RWPE2 (cell line): ENCODE measurements around the gene HOXA4.

Experiments used
- ATAC-seq: fragments of 200-7000 bp; cut with Tn5 transposase; 3 replicates; pipeline ENCODE4 v1.9.1; 2021; ENCODE audit warnings: low read depth
- DNase-seq: peaks from one replicate; pipeline ENCODE4 v3.0.0-alpha.2; 2020; ENCODE audit warnings: low spot score
- H3K27ac ChIP-seq: fragments of 450-650 bp; 2 replicates; pipeline ENCODE4 v1.5.1; 2017; ENCODE audit warnings: mild to moderate bottlenecking; ENCODE audit not compliant: poor library complexity, severe bottlenecking
- H3K27me3 ChIP-seq: fragments of 250-450 bp; sonication (Bioruptor Pico); 2 replicates; pipeline ENCODE4 v1.5.1; 2021; ENCODE audit warnings: mild to moderate bottlenecking, moderate library complexity; ENCODE audit not compliant: insufficient read depth, poor library complexity, severe bottlenecking
- H3K36me3 ChIP-seq: fragments of 250-450 bp; sonication (Bioruptor Pico); 2 replicates; pipeline ENCODE4 v1.5.1; 2020; ENCODE audit warnings: low read depth, mild to moderate bottlenecking, moderate library complexity
- H3K4me1 ChIP-seq: fragments of 250-450 bp; sonication (Bioruptor Pico); 2 replicates; pipeline ENCODE4 v1.5.1; 2021; ENCODE audit warnings: mild to moderate bottlenecking, moderate library complexity; ENCODE audit not compliant: insufficient read depth, poor library complexity, severe bottlenecking
- H3K4me3 ChIP-seq: fragments of 250-450 bp; sonication (Bioruptor Pico); 2 replicates; pipeline ENCODE4 v1.5.1; 2021; ENCODE audit warnings: mild to moderate bottlenecking, moderate library complexity; ENCODE audit not compliant: severe bottlenecking
- H3K9me3 ChIP-seq: fragments of 250-450 bp; sonication (Bioruptor Pico); 2 replicates; pipeline ENCODE4 v1.5.1; 2021; ENCODE audit warnings: mild to moderate bottlenecking, moderate library complexity; ENCODE audit not compliant: severe bottlenecking
- CTCF ChIP-seq: fragments of 450-650 bp; IDR thresholded peaks from one replicate; pipeline ENCODE4 v1.5.1; 2017; ENCODE audit warnings: mild to moderate bottlenecking, moderate library complexity; ENCODE audit not compliant: poor library complexity, severe bottlenecking

The HOXA4 gene

GRCh38 chr7:27177795-27178320 is 47.3 kb upstream of the HOXA4 start:
- TF ChIP-seq CTCF = no peak
- H3K4me1 ChIP-seq = peaks cover 26% of the 10 kb centered on the region
- DNase-seq = no peak
- H3K9me3 ChIP-seq = no peaks in the 10 kb centered on the region
- H3K27ac ChIP-seq = peak overlapping the region; percentile 93
- H3K4me3 ChIP-seq = peak overlapping the region; percentile 33
- no peaks in the 10 kb centered on the region for H3K36me3 ChIP-seq
- ATAC-seq = no peak
- no peaks in the 10 kb centered on the region for H3K27me3 ChIP-seq

GRCh38 chr7:27176962-27177794 is 46.6 kb upstream of the HOXA4 start:
- TF ChIP-seq CTCF = no peak
- no peaks in the 10 kb centered on the region for H3K9me3 ChIP-seq
- DNase-seq (peak; percentile 56), ATAC-seq (no peak)
- peaks cover 26% of the 10 kb centered on the region for H3K4me1 ChIP-seq
- no peaks in the 10 kb centered on the region for H3K27me3 ChIP-seq
- no peaks in the 10 kb centered on the region for H3K36me3 ChIP-seq
- H3K27ac ChIP-seq = peak overlapping the region; percentile 93
- H3K4me3 ChIP-seq = peak overlapping the region; percentile 33

GRCh38 chr7:27176524-27176845 is 45.9 kb upstream of the HOXA4 start:
- Histone ChIP-seq H3K9me3 (no peaks in the 10 kb centered on the region), H3K4me1 (peaks cover 26% of the 10 kb centered on the region), H3K27me3 (no peaks in the 10 kb centered on the region), H3K27ac (peak overlapping the region; percentile 93), H3K36me3 (no peaks in the 10 kb centered on the region), H3K4me3 (peak overlapping the region; percentile 14)
- DNase-seq (peak; percentile 60), ATAC-seq (no peak)
- no peak for TF ChIP-seq CTCF

GRCh38 chr7:27175626-27176523 is 45.3 kb upstream of the HOXA4 start:
- DNase-seq = peak; percentile 67
- peaks cover 26% of the 10 kb centered on the region for H3K4me1 ChIP-seq
- ATAC-seq = peak; percentile 2; the same call in 2 of the 3 replicates

More at GRCh38 chr7:27175626-27176523, 45.3 kb upstream of the HOXA4 start:
- peak overlapping the region; percentile 93 for H3K27ac ChIP-seq
- peaks cover 1% of the 10 kb centered on the region; the same call in 1 of the 2 replicates for H3K36me3 ChIP-seq
- H3K9me3 ChIP-seq = no peaks in the 10 kb centered on the region
- no peaks in the 10 kb centered on the region for H3K27me3 ChIP-seq
- TF ChIP-seq CTCF = no peak
- peak overlapping the region; percentile 14 for H3K4me3 ChIP-seq
